SK-N-SH (cell line): ENCODE measurements around the gene ZNF236.

Experiments used
- CHD2 ChIP-seq: fragments of 150-350 bp; IDR thresholded peaks from 2 replicates; pipeline ENCODE4 v1.6.1; 2018; ENCODE audit warnings: low read length; ENCODE audit not compliant: partially characterized antibody
- EP300 ChIP-seq, 2 experiments: IDR thresholded peaks; 2 replicates each; pipeline versions ENCODE4 v1.4.0 to v1.6.1; 2012; ENCODE audit warnings: borderline replicate concordance in 1 of 2, low read depth in 1 of 2, low read length in 1 of 2
- FOXJ3 ChIP-seq: sonication (generic); formaldehyde crosslinking; IDR thresholded peaks from 2 replicates; pipeline ENCODE4 v1.5.1; 2020; ENCODE audit warnings: mild to moderate bottlenecking, missing genetic modification reagents
- FOXM1 ChIP-seq: IDR thresholded peaks from 2 replicates; pipeline ENCODE4 v1.4.0; 2012; ENCODE audit warnings: low read depth, mild to moderate bottlenecking
- GABPA ChIP-seq: IDR thresholded peaks from 2 replicates; pipeline ENCODE4 v1.4.0; 2012; ENCODE audit warnings: low read depth, mild to moderate bottlenecking
- JUND ChIP-seq: IDR thresholded peaks from 2 replicates; pipeline ENCODE4 v1.4.0; 2012
- NFIC ChIP-seq: IDR thresholded peaks from 2 replicates; pipeline ENCODE4 v1.4.0; 2012; ENCODE audit warnings: borderline replicate concordance
- NRF1 ChIP-seq: IDR thresholded peaks from 2 replicates; pipeline ENCODE4 v1.6.1; 2012; ENCODE audit warnings: low read depth, mild to moderate bottlenecking, low read length
- POLR2AphosphoS5 ChIP-seq: IDR thresholded peaks from 2 replicates; pipeline ENCODE4 v1.6.1; 2012; ENCODE audit warnings: low read depth, low read length
- SIN3A ChIP-seq: IDR thresholded peaks from 2 replicates; pipeline ENCODE4 v1.6.1; 2012; ENCODE audit warnings: low read depth, mild to moderate bottlenecking, low read length, moderate library complexity, borderline replicate concordance
- TAF1 ChIP-seq: IDR thresholded peaks from 2 replicates; pipeline ENCODE4 v1.6.1; 2012; ENCODE audit warnings: low read depth, mild to moderate bottlenecking, low read length, moderate library complexity, borderline replicate concordance
- TF ChIP-seq, protein P1 (sequence below): fragments of 200-600 bp; sonication (generic); IDR thresholded peaks from 2 replicates; pipeline ENCODE4 v1.6.1; 2017; ENCODE audit warnings: antibody characterized with exemption, mild to moderate bottlenecking, moderate library complexity
- TF ChIP-seq, protein P2 (sequence below): IDR thresholded peaks from 2 replicates; pipeline ENCODE4 v1.6.1; 2012; ENCODE audit warnings: mild to moderate bottlenecking, low read depth, low read length, moderate library complexity
- TF ChIP-seq, protein P3 (sequence below): IDR thresholded peaks from 2 replicates; pipeline ENCODE4 v1.4.0; 2012; ENCODE audit warnings: low read depth, borderline replicate concordance

DNA sequence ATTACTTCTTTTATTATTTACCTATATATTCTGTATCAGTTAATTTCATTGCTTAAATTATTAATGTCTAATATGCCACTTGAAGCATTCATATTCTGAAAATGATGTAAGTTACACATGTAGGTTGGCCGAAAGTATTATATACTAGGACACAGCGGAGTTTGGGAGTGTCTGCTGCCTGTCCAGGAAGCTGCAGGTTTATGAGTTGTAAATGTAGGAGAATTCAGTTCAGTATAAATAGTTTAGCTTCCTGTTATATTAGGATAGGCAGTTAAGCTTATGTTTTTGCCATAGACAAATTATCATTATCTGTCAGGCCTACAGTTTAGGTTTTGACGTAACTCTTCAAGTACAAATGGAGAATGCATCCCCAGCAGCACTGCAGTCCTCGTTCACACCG is 18.9 kb upstream of the ZNF236 start:
- TF ChIP-seq EP300 (IDR thresholded peaks at IDR 0.05; ENCODE audit: borderline replicate concordance in 1 of 2, low read depth in 1 of 2, low read length in 1 of 2) (no peak), TAF1 (no peak), FOXJ3 (no peak), CHD2 (no peak), NFIC (no peak), POLR2AphosphoS5 (no peak), GABPA (no peak), JUND (no peak), FOXM1 (no peak), SIN3A (no peak), NRF1 (no peak)
- TF ChIP-seq, protein P1, sequence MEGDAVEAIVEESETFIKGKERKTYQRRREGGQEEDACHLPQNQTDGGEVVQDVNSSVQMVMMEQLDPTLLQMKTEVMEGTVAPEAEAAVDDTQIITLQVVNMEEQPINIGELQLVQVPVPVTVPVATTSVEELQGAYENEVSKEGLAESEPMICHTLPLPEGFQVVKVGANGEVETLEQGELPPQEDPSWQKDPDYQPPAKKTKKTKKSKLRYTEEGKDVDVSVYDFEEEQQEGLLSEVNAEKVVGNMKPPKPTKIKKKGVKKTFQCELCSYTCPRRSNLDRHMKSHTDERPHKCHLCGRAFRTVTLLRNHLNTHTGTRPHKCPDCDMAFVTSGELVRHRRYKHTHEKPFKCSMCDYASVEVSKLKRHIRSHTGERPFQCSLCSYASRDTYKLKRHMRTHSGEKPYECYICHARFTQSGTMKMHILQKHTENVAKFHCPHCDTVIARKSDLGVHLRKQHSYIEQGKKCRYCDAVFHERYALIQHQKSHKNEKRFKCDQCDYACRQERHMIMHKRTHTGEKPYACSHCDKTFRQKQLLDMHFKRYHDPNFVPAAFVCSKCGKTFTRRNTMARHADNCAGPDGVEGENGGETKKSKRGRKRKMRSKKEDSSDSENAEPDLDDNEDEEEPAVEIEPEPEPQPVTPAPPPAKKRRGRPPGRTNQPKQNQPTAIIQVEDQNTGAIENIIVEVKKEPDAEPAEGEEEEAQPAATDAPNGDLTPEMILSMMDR, result no peak
- TF ChIP-seq, protein P2, sequence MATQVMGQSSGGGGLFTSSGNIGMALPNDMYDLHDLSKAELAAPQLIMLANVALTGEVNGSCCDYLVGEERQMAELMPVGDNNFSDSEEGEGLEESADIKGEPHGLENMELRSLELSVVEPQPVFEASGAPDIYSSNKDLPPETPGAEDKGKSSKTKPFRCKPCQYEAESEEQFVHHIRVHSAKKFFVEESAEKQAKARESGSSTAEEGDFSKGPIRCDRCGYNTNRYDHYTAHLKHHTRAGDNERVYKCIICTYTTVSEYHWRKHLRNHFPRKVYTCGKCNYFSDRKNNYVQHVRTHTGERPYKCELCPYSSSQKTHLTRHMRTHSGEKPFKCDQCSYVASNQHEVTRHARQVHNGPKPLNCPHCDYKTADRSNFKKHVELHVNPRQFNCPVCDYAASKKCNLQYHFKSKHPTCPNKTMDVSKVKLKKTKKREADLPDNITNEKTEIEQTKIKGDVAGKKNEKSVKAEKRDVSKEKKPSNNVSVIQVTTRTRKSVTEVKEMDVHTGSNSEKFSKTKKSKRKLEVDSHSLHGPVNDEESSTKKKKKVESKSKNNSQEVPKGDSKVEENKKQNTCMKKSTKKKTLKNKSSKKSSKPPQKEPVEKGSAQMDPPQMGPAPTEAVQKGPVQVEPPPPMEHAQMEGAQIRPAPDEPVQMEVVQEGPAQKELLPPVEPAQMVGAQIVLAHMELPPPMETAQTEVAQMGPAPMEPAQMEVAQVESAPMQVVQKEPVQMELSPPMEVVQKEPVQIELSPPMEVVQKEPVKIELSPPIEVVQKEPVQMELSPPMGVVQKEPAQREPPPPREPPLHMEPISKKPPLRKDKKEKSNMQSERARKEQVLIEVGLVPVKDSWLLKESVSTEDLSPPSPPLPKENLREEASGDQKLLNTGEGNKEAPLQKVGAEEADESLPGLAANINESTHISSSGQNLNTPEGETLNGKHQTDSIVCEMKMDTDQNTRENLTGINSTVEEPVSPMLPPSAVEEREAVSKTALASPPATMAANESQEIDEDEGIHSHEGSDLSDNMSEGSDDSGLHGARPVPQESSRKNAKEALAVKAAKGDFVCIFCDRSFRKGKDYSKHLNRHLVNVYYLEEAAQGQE, result no peak
- TF ChIP-seq, protein P3, sequence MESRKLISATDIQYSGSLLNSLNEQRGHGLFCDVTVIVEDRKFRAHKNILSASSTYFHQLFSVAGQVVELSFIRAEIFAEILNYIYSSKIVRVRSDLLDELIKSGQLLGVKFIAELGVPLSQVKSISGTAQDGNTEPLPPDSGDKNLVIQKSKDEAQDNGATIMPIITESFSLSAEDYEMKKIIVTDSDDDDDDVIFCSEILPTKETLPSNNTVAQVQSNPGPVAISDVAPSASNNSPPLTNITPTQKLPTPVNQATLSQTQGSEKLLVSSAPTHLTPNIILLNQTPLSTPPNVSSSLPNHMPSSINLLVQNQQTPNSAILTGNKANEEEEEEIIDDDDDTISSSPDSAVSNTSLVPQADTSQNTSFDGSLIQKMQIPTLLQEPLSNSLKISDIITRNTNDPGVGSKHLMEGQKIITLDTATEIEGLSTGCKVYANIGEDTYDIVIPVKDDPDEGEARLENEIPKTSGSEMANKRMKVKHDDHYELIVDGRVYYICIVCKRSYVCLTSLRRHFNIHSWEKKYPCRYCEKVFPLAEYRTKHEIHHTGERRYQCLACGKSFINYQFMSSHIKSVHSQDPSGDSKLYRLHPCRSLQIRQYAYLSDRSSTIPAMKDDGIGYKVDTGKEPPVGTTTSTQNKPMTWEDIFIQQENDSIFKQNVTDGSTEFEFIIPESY, result no peak
